Stimulated activated CD4-positive, alpha-beta T cell treated with anti-CD3 and anti-CD28 coated beads, Interleukin-2, amount 100 ng/mL, for 24 hours (primary cell): ENCODE results near the gene UGT1A7.

Experiments
- DNase-seq, 2 donors: peaks; one replicate each; pipeline ENCODE4 v3.0.0-alpha.2; 2020

Gene UGT1A7

DNA sequence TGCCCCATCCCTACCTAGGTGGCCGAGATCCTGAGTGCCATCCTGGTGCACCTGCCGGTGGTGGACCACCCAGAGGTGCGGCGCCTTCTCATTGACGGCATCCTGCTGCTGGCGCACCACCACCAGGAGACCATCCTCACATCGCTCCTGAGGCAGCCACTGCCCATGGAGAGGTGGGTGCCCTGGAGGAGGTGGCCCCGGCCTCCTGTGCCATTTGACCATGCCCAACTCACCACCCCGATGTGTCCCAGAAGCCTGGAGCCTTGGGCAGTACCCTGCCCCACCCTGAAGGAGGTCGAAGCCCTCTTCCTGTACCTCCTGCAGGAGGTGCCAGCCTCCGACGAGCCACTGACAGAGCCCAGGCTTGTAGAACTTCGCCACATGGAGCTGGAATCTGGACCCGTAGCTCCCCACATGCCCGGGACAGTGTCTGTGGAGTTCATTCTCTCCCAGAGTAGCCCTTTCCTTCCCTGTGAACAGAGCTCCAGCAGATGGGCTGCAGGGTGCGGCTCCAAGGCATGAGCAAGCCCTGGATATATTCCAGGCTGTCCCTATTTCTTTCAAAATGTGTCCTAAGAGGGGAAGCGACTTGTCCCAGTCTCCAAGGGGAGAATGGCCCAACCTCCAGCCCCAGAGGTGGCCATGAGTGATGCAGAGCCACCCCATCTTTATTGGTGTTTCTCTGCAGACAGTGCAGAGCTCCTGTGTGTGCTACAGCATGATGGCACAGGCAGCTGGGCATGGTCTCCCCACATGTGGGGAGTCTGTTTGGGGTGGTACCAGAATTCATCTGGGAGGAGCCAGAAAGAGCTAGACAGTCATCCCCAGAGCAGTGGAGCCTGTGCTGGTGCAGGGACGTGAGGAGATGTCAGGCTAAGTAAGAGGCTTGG lies 138.4 kb downstream of the UGT1A7 start:
- no peak for DNase-seq

DNA sequence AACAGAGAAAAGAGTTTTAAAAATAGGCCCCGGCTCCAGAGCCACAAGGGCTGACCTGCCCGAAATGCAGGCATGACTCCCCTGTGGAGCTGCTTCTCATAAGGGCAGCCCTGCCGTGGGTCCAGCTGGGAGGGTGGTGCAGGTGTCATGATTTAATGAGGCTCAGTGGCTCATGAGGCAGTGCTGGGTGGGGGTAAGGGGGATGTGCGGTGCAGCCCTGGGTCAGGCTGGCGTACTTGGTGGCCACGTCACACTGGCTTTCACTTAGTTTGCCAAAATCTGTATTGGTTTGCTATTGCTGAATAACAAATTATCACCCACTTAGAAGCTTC lies 139.0 kb downstream of the UGT1A7 start:
- no peak for DNase-seq

DNA sequence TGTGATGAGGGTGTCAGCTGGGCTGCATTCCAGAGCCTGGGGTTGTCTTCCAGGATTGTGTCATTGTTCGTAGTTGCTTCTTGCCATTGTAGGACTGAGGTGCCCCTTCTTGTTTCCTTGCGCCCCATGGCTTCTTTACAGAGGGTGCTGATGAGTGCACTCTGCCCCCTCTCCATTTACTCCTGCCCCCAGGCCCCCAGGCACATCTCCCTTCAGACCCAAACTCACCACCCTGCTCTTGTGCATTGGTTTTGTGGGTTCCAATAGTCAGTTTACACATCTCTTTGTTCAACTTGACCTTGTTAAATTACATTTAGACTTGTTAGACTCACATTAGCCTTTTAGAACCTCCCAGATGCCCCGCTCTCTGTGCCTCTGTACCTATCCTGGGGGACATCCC lies 139.5 kb downstream of the UGT1A7 start:
- DNase-seq: no peak

DNA sequence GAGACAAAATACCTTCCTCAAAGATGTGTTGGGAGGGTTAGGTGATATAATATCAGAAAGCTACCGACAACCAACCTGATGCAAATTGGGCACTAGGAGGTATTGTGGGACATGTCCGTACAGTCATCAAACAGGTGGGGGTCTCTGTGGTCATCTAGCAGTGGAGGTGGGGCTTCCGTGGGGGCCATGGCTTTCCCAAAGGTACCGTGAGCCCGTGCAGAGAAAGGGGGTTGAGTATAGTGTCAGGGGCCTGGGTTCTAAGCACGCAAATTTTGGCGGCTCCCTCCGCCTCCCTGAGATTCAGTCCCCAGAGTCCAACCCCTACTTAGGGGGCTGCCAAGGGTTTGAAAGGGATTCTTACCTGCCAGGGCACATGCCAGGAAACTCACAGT lies 140.0 kb downstream of the UGT1A7 start:
- no peak for DNase-seq

DNA sequence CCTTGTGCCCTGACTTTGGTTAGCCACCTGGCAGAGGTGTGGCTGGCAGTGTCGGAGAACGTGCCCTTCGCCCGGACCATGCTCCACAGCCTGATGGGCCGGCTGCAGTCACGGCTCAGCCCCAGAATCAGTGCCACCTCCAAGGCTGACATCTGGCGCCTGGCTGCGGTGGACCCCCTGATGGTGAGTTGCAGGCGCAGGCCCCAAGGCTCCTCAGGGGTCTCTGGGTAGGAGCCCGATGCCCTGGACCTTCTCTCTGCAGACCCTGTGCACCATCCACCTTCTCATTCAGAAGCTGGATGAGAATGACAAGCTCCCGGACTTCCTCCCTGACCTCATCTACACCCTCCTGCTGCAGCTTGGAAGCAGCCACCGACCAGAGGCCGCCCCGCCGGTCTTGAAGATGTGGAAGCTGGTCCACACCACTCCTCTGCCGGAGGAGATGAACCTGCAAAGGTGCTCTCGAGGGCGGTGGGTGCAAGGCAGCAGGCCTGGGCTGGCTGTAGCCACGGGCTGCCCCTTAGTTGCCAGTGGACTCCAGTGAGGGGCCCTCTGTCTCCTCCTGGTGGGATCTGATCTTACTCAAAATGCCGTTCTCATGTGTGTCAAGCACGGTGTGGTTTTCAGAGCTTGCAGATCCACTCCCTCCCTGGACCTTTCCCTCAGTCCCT lies 140.5 kb downstream of the UGT1A7 start:
- DNase-seq: no peak
